Stimulated activated naive CD4-positive, alpha-beta T cell (primary cell): Measurements from ENCODE around the gene SNF8.

ENCODE experiments used
- DNase-seq, 6 experiments: peaks; one replicate each; lab custom pipeline; 2025; lab: John Stamatoyannopoulos, UW

SNF8 gene

GRCh38 chr17:48883171-48883570, 61.5 kb downstream of the SNF8 start:
- DNase-seq = no peak

- DNase-seq = no peak
These were observed 62.4 kb downstream of the SNF8 start for GRCh38 chr17:48882272-48882671.
